HepG2 (cell line): Measurements from ENCODE around the gene TMEM209. TPM values are rescaled to one million over a fixed set of nuclear protein-coding genes. Genes with fewer than 3 reads are reported as not detected.

Experiments
- ATAC-seq: fragments of 200-7000 bp; cut with Tn5 transposase; 3 replicates; pipeline ENCODE4 v1.9.1; 2020; ENCODE audit warnings: mild to moderate bottlenecking, moderate library complexity
- BruUV-seq: library from RNA; stranded (reverse); fragments of 400-500 nt; replicated peaks from 2 replicates; lab custom pipeline; 2021; lab: Mats Ljungman, UMichigan
- CTCF ChIA-PET: fragments of 300-600 bp; formaldehyde crosslinking; extraction: SDS; loops from one replicate; lab custom pipeline; 2021; ENCODE audit warnings: low total read pairs, inconsistent platforms, low intra/inter-chr PET ratio; lab: Yijun Ruan, JAX
- POLR2A ChIA-PET: fragments of 350-600 bp; sonication (Branson Sonifier 250); formaldehyde crosslinking; loops from one replicate; lab custom pipeline; 2020; ENCODE audit warnings: antibody characterized with exemption, inconsistent platforms; lab: Yijun Ruan, JAX
- DNase-seq: peaks from one replicate; pipeline ENCODE4 v3.0.0-alpha.2; 2015; ENCODE audit warnings: low spot score
- FAIRE-seq: peaks from 3 replicates; lab custom pipeline; 2011; peaks lifted over from hg19 to GRCh38; lab: Jason Lieb, UNC
- H2AFZ ChIP-seq: one replicate; pipeline ENCODE4 v1.6.1; 2011; ENCODE audit warnings: low read length, inconsistent platforms
- H3K27ac ChIP-seq: fragments of 300-600 bp; 3 replicates; pipeline ENCODE4 v1.8.0; 2011; ENCODE audit warnings: mixed run types, mild to moderate bottlenecking, mixed read lengths, low read length, inconsistent platforms; ENCODE audit not compliant: insufficient read depth; ENCODE audit errors: extremely low read length
- H3K27me3 ChIP-seq, 2 experiments: fragments of 200-600 bp in 1 of 2; 2 replicates in 1 of 2; 3 replicates in 1 of 2; pipeline versions ENCODE4 v1.6.0 to v1.8.0; 2011; ENCODE audit warnings: low read length in 2 of 2, mild to moderate bottlenecking in 2 of 2, moderate library complexity in 2 of 2, inconsistent platforms in 1 of 2; ENCODE audit not compliant: insufficient read depth in 2 of 2, control insufficient read depth in 1 of 2
- H3K36me3 ChIP-seq, 2 experiments: fragments of 200-600 bp in 1 of 2; replicated peaks in 1 of 2; 2 replicates in 1 of 2; 3 replicates in 1 of 2; pipeline versions ENCODE4 v1.5.1 to v1.8.0; 2011; ENCODE audit warnings: low read length in 2 of 2, inconsistent platforms in 1 of 2; ENCODE audit not compliant: insufficient read depth in 2 of 2, control insufficient read depth in 1 of 2
- H3K4me1 ChIP-seq: 2 replicates; pipeline ENCODE4 v1.5.1; 2012; ENCODE audit warnings: low read length, inconsistent platforms; ENCODE audit not compliant: insufficient read depth
- H3K4me2 ChIP-seq: 2 replicates; pipeline ENCODE4 v1.6.0; 2011; ENCODE audit warnings: low read depth, low read length, inconsistent platforms
- H3K4me3 ChIP-seq, 3 experiments: fragments of 200-600 bp in 1 of 3; sonication (generic), shearing (Covaris generic) in 1 of 3; replicated peaks in 1 of 3; 2 replicates each; pipeline ENCODE4 v1.5.1; 2011 to 2016; ENCODE audit warnings: low read length in 3 of 3, inconsistent platforms in 2 of 3, low read depth in 2 of 3, mild to moderate bottlenecking in 2 of 3, control low read depth in 1 of 3, mixed read lengths in 1 of 3; ENCODE audit not compliant: insufficient read depth in 1 of 3
- H3K79me2 ChIP-seq: one replicate; pipeline ENCODE4 v1.6.1; 2011; ENCODE audit warnings: low read length, inconsistent platforms; ENCODE audit not compliant: insufficient read depth
- H3K9ac ChIP-seq: 2 replicates; pipeline ENCODE4 v1.6.0; 2011; ENCODE audit warnings: mild to moderate bottlenecking, low read depth, low read length, inconsistent platforms; ENCODE audit not compliant: insufficient read depth
- H3K9me3 ChIP-seq: 2 replicates; pipeline ENCODE4 v1.5.1; 2012; ENCODE audit warnings: mild to moderate bottlenecking, low read length
- H4K20me1 ChIP-seq: 2 replicates; pipeline ENCODE4 v1.6.0; 2011; ENCODE audit warnings: inconsistent platforms, mild to moderate bottlenecking, low read length, moderate library complexity; ENCODE audit not compliant: insufficient read depth
- AGO1 ChIP-seq: fragments of 200-400 bp; formaldehyde crosslinking; IDR thresholded peaks from 2 replicates; pipeline ENCODE4 v1.6.1; 2017; ENCODE audit warnings: mild to moderate bottlenecking, low read depth, low read length, moderate library complexity; ENCODE audit not compliant: poor library complexity, severe bottlenecking
- DDIT3 ChIP-seq: sonication (generic); formaldehyde crosslinking; IDR thresholded peaks from 2 replicates; pipeline ENCODE4 v1.4.0; 2020; ENCODE audit warnings: mild to moderate bottlenecking, missing genetic modification reagents
- FOXM1 ChIP-seq: sonication (generic); formaldehyde crosslinking; IDR thresholded peaks from 2 replicates; pipeline ENCODE4 v1.5.0; 2020; ENCODE audit warnings: missing genetic modification reagents
- HDAC1 ChIP-seq: sonication (generic); formaldehyde crosslinking; IDR thresholded peaks from 2 replicates; pipeline ENCODE4 v1.5.1; 2020; ENCODE audit warnings: mild to moderate bottlenecking, missing genetic modification reagents
- KLF15 ChIP-seq: sonication (generic); formaldehyde crosslinking; IDR thresholded peaks from 2 replicates; pipeline ENCODE4 v1.8.1; 2023; ENCODE audit warnings: borderline replicate concordance, mild to moderate bottlenecking, inconsistent platforms, missing genetic modification reagents, mixed read lengths
- MEIS1 ChIP-seq: sonication (generic); formaldehyde crosslinking; IDR thresholded peaks from 2 replicates; pipeline ENCODE4 v1.9.0; 2021; ENCODE audit warnings: mild to moderate bottlenecking, missing genetic modification reagents, moderate library complexity, borderline replicate concordance
- RBM22 ChIP-seq: fragments of 200-400 bp; formaldehyde crosslinking; optimal IDR thresholded peaks from 2 replicates; pipeline ENCODE3; 2017; ENCODE audit warnings: mild to moderate bottlenecking, low read length, moderate library complexity
- SMARCC2 ChIP-seq: fragments of 450-650 bp; IDR thresholded peaks from 2 replicates; pipeline ENCODE4 v1.6.1; 2017; ENCODE audit warnings: antibody characterized with exemption, mild to moderate bottlenecking
- SMYD3 ChIP-seq: sonication (generic); formaldehyde crosslinking; IDR thresholded peaks from 2 replicates; pipeline ENCODE4 v1.8.1; 2023; ENCODE audit warnings: mild to moderate bottlenecking, missing genetic modification reagents
- STAT5B ChIP-seq: sonication (generic); formaldehyde crosslinking; IDR thresholded peaks from 2 replicates; pipeline ENCODE4 v1.4.0; 2020; ENCODE audit warnings: missing genetic modification reagents
- ZBTB21 ChIP-seq: sonication (generic); formaldehyde crosslinking; IDR thresholded peaks from 2 replicates; pipeline ENCODE4 v1.4.0; 2020; ENCODE audit warnings: missing genetic modification reagents
- ZFP62 ChIP-seq: sonication (generic); formaldehyde crosslinking; IDR thresholded peaks from 2 replicates; pipeline ENCODE4 v1.4.0; 2020; ENCODE audit warnings: missing genetic modification reagents
- ZFYVE20 ChIP-seq: sonication (generic); formaldehyde crosslinking; IDR thresholded peaks from 2 replicates; pipeline ENCODE4 v1.8.0; 2023; ENCODE audit warnings: low read depth, mild to moderate bottlenecking, moderate library complexity, missing genetic modification reagents, borderline replicate concordance
- ZNF274 ChIP-seq: sonication (generic); formaldehyde crosslinking; IDR thresholded peaks from 2 replicates; pipeline ENCODE4 v1.5.1; 2020; ENCODE audit warnings: mild to moderate bottlenecking, missing genetic modification reagents
- ZNF639 ChIP-seq: conservative IDR thresholded peaks from 2 replicates; pipeline ENCODE4 v1.6.1; 2018; ENCODE audit warnings: missing genetic modification reagents
- ZNF773 ChIP-seq: sonication (generic); formaldehyde crosslinking; IDR thresholded peaks from 2 replicates; pipeline ENCODE4 v1.4.0; 2020; ENCODE audit warnings: missing genetic modification reagents, borderline replicate concordance
- ZNF790 ChIP-seq: sonication (generic); formaldehyde crosslinking; IDR thresholded peaks from 2 replicates; pipeline ENCODE4 v1.8.0; 2022; ENCODE audit warnings: missing genetic modification reagents, mild to moderate bottlenecking, borderline replicate concordance
- ZNF792 ChIP-seq: IDR thresholded peaks from 2 replicates; pipeline ENCODE4 v1.6.1; 2016
- ZSCAN20 ChIP-seq: sonication (generic); formaldehyde crosslinking; IDR thresholded peaks from 2 replicates; pipeline ENCODE4 v1.4.0; 2020; ENCODE audit warnings: missing genetic modification reagents, mild to moderate bottlenecking, borderline replicate concordance
- WGBS: methylation state at CpG from one replicate; pipeline ENCODE4 v1.1.6; 2017; ENCODE audit warnings: low lambda C conversion rate; 5-methylcytosine and 5-hydroxymethylcytosine counted together
- in situ Hi-C: cut with HindIII; loops from 2 replicates; pipeline ENCODE4 v1.10.0; 2017; ENCODE audit warnings: low pct_unique_long_range_greater_than_20kb; ENCODE audit not compliant: extremely low pct_ligation_motif_present
- intact Hi-C: fragments of 100-400 bp; cut with micrococcal nuclease; formaldehyde crosslinking; loops from one replicate; pipeline ENCODE4 v1.10.0; 2022; ENCODE audit not compliant: unreplicated experiment
- polyA plus RNA-seq, 8 experiments: library from polyadenylated mRNA; depleted of rRNA in 3 of 8; stranded (reverse) in 7 of 8; unstranded in 1 of 8; fragments of >200 nt; fragmentation: Illumina TruSeq in 4 of 8; extraction: Trizol in 4 of 8; gene quantifications; 2 replicates each; pipeline versions ENCODE4 v1.2.1 to v1.2.3, GENCODE V29; 2011 to 2016; ENCODE audit warnings: low read depth in 4 of 8, missing spikeins in 1 of 8, mixed read lengths in 1 of 8; ENCODE audit not compliant: insufficient read depth in 1 of 8
- total RNA-seq, 5 experiments: library from RNA; depleted of rRNA; stranded (reverse); fragments of >200 nt; fragmentation: Illumina TruSeq; extraction: Trizol; gene quantifications; 2 replicates each; pipeline ENCODE4 v1.2.3, GENCODE V29; 2016; ENCODE audit warnings: low read depth in 1 of 5

TMEM209 gene
- total and polyA plus RNA-seq, 2 of the 13 experiments (the other 11 are each of a cell fraction or from before 2014, with no cell fraction given): 14.5 to 15.6 TPM

GRCh38 chr7:130182990-130183389 is 22.2 kb downstream of the TMEM209 start:
- TF ChIP-seq ZFP62 (no peak), HDAC1 (CRISPR knock-in tag) (no peak), ZFYVE20 (CRISPR knock-in tag) (no peak), DDIT3 (no peak), ZNF790 (no peak), FOXM1 (no peak), AGO1 (no peak), ZNF274 (no peak)
- no peak overlapping the region for H3K4me3 ChIP-seq
- no peaks in the 10 kb centered on the region for H4K20me1 ChIP-seq
- no peak overlapping the region for H3K9ac ChIP-seq
- H2AFZ ChIP-seq: no peak overlapping the region
- H3K79me2 ChIP-seq: no peaks in the 10 kb centered on the region
- no peak overlapping the region for H3K27ac ChIP-seq
- no peaks in the 10 kb centered on the region for H3K9me3 ChIP-seq
- no peak for ATAC-seq
- FAIRE-seq: no peak
- H3K4me2 ChIP-seq: no peak overlapping the region
- no peaks in the 10 kb centered on the region for H3K27me3 ChIP-seq
- H3K4me1 ChIP-seq: no peaks in the 10 kb centered on the region
- no TSS peak for BruUV-seq
- peaks cover 1 to 57% of the 10 kb centered on the region in 2 experiments; a peak in 4 of 5 replicates for H3K36me3 ChIP-seq
- POLR2A ChIA-PET: no interaction called here
- in situ Hi-C loops (no loop called here), intact Hi-C loops (no loop called here)
- CTCF ChIA-PET: no interaction called here
- 94% methylated on average over 2 of the region's 2 CpGs for WGBS
- DNase-seq: no peak

- in situ Hi-C loops (no loop called here), intact Hi-C loops (no loop called here)
- ATAC-seq (no peak), DNase-seq (no peak), FAIRE-seq (no peak)
- no TSS peak for BruUV-seq
- ChIA-PET CTCF (no interaction called here), POLR2A (no interaction called here)
- 96% methylated on average over 2 of the region's 2 CpGs for WGBS
- no peak overlapping the region for H3K4me3 ChIP-seq
- no peak overlapping the region for H3K27ac ChIP-seq
- H3K9ac ChIP-seq: no peak overlapping the region
- no peaks in the 10 kb centered on the region for H3K27me3 ChIP-seq
- no peaks in the 10 kb centered on the region for H3K4me1 ChIP-seq
- no peaks in the 10 kb centered on the region for H3K9me3 ChIP-seq
- no peaks in the 10 kb centered on the region for H3K79me2 ChIP-seq
- H3K4me2 ChIP-seq: no peak overlapping the region
- no peaks in the 10 kb centered on the region for H4K20me1 ChIP-seq
- peaks cover 0 to 57% of the 10 kb centered on the region in 2 experiments; a peak in 3 of 5 replicates for H3K36me3 ChIP-seq
- no peak overlapping the region for H2AFZ ChIP-seq
- no peak for TF ChIP-seq SMARCC2
- no peak for TF ChIP-seq SMYD3 (CRISPR knock-in tag)
- TF ChIP-seq ZBTB21 (CRISPR knock-in tag): no peak
- no peak for TF ChIP-seq ZNF773 (CRISPR knock-in tag)
- TF ChIP-seq STAT5B: no peak
- no peak for TF ChIP-seq ZNF639
- TF ChIP-seq RBM22: no peak
- TF ChIP-seq KLF15 (CRISPR knock-in tag): no peak
- TF ChIP-seq ZNF792 (CRISPR knock-in tag): no peak
- TF ChIP-seq MEIS1 (CRISPR knock-in tag): no peak
- no peak for TF ChIP-seq ZSCAN20
Measured at GRCh38 chr7:130181263-130181605, 24.0 kb downstream of the TMEM209 start.
